ENCODE measurements around the gene CYGB.
A peak's percentile ranks its signal among the peaks of the same experiment; 100 is the strongest.
"Not testable (repeated sequence)": the region's sequence is repeated elsewhere in the genome, so short reads cannot be mapped to it uniquely, and the experiment has no call there.

Gene CYGB

DNA sequence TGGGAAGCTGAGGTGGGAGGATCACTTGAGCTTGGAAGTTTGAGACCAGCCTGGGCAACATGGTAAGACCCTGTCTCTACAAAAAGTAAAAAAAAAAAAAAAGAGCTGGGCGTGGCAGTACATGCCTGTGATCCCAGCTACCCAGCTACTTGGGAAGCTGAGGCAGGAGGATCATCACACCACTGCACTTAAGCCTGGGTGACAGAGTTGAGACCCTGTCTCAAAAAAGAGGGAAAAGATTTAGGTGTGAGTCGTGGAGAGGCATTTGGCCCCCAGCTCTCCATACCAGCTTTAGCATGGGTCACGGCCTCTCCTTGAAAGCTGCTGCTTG, 29.1 kb upstream of the CYGB start:
- Histone ChIP-seq H3K9ac (ENCODE audit: low read length) (no peak overlapping the region), H3K9me3 (ENCODE audit: control insufficient read depth, low read depth, low read length) (no peaks in the 10 kb centered on the region), H3K4me1 (ENCODE audit: control insufficient read depth, low read depth, low read length) (peaks cover 10% of the 10 kb centered on the region), H3K27me3 (ENCODE audit: control insufficient read depth, insufficient read depth, low read length) (no peaks in the 10 kb centered on the region), H3K36me3 (ENCODE audit: control insufficient read depth, low read depth, low read length) (peaks cover 37% of the 10 kb centered on the region), H3K4me3 (ENCODE audit: low read length) (no peak overlapping the region), H3K27ac (ENCODE audit: low read length) (no peak overlapping the region)

DNA sequence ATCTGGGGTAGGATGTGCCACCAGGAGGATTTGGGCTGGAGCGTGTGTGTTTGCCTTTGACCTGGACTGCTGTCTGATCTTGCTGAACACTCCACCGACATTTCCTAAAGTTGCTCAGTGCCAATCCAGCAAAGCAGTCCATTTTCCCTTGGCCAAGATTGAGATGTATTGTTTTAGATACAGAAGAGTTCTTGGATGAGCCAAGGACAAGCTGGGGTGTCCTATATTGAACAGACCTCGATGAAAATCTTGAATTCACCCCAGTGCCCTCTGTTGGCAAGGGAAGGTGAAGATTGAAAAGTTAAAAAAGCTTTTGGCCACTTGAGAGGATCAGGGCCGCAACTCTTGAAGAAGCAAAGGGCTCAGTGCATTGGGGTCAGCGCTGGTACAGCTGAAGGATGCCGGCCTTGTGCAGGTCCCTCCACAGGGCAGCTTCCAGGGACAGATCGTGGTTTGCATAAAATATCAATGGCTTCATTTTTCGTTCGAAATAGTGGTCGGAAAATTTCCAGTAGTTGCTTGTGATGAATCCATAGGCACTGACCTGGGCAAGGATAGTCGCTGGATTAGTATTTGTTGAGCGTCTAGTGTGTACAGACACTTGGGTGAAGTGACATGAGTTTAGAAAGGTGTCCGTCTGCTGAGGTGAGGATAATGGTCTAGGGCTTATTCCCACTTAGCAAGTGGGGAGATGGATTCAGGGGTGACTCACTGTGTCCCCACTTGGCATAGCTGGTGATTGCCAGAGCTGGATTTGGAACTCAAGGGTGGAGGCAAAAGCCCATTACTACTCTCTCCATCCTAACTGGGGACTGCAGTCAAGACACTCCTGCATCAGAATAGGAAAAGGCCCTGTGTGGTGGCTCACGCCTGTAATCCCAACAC, 28.5 kb upstream of the CYGB start:
- Histone ChIP-seq H3K9me3 (ENCODE audit: control insufficient read depth, low read depth, low read length) (no peaks in the 10 kb centered on the region), H3K4me1 (ENCODE audit: control insufficient read depth, low read depth, low read length) (peaks cover 10% of the 10 kb centered on the region), H3K27me3 (ENCODE audit: control insufficient read depth, insufficient read depth, low read length) (no peaks in the 10 kb centered on the region), H3K9ac (ENCODE audit: low read length) (no peak overlapping the region), H3K36me3 (ENCODE audit: control insufficient read depth, low read depth, low read length) (peaks cover 44% of the 10 kb centered on the region), H3K27ac (ENCODE audit: low read length) (no peak overlapping the region), H3K4me3 (ENCODE audit: low read length) (no peak overlapping the region)

DNA sequence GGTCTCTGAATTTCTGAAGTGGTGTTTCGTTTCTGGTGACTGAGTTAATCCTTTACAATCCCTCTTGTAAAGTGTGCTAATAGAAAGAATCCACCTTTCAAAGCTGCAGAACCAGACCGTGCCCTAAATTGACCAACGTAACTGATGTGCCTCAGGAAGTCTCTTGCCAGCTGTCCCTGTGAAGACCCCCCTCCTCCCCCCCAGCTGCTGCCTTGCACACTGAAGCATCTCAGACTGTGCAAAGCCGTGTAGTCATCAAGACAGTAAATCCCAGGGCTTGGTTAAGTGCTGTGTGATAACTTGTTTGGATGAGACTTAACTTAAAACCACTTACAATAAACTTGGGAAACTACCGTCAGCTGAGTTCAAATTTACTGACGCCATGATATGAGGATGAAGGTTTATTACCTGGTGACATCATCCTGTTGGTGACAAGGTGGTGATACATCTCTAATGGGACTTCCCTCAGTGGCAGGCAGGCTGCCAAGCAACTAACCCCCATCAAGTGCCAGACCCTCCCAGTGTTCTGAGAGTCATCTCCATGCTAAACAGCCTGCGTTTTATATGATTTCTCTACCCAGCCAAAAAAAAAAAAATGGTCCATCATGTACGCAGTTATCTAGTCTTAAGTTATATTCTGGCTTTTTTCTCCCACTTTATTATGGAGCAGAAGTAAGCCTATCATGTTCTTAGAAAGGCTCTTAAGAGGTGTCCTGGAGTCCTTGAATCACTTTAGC, 27.6 kb upstream of the CYGB start:
- H3K4me3 ChIP-seq (ENCODE audit: low read length); H3K9ac ChIP-seq (ENCODE audit: low read length); H3K27ac ChIP-seq (ENCODE audit: low read length); H3K27me3 ChIP-seq (ENCODE audit: control insufficient read depth, insufficient read depth, low read length); H3K9me3 ChIP-seq (ENCODE audit: control insufficient read depth, low read depth, low read length): not testable (repeated sequence)
- Histone ChIP-seq H3K36me3 (ENCODE audit: control insufficient read depth, low read depth, low read length) (peaks cover 51% of the 10 kb centered on the region), H3K4me1 (ENCODE audit: control insufficient read depth, low read depth, low read length) (peaks cover 10% of the 10 kb centered on the region)

DNA sequence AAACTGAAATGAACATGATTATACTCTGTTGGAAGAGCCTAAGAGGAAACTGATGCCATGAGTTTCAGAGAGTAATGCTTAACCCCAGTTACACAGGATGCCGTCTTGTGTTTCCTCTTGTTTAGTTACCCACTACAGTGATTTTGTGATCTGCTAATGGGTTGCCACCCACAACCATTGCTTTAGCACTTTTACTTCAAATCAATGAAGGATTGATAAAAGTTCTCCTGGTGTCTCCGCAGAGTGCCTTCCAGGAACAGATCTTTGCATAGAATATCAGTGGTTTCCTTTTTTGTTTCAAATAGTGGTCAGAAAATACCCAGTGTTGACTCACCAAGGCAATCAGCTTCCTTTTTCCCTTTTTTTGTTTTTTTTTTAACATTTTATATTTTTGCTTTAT, 25.9 kb upstream of the CYGB start:
- H3K9ac ChIP-seq (ENCODE audit: low read length); H3K4me3 ChIP-seq (ENCODE audit: low read length); H3K27ac ChIP-seq (ENCODE audit: low read length); H3K27me3 ChIP-seq (ENCODE audit: control insufficient read depth, insufficient read depth, low read length); H3K4me1 ChIP-seq (ENCODE audit: control insufficient read depth, low read depth, low read length); H3K9me3 ChIP-seq (ENCODE audit: control insufficient read depth, low read depth, low read length): not testable (repeated sequence)
- H3K36me3 ChIP-seq (ENCODE audit: control insufficient read depth, low read depth, low read length): peaks cover 60% of the 10 kb centered on the region

DNA sequence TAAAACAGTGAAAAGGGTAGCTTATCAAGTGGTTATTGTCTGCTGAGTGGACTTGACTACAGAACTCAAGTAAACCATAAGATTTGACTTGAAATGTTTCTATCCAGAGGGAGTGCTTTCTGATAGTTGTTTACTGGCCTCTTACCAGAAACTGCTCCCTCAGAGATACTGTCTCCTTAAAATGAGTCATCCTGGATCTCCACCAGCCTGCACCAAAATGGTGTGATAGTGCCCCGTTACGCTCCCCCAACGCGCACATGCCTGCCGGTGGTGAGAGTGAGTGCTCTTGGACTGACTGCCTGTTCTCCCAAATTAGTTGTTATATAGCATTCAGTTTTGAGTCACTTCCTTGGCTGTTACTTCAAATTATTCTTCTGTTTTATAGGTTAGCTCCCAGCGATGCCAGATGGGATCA, 25.2 kb upstream of the CYGB start:
- H3K4me3 ChIP-seq (ENCODE audit: low read length): no peak overlapping the region
- no peak overlapping the region for H3K27ac ChIP-seq (ENCODE audit: low read length)
- H3K9ac ChIP-seq (ENCODE audit: low read length): no peak overlapping the region
- peaks cover 7% of the 10 kb centered on the region for H3K4me1 ChIP-seq (ENCODE audit: control insufficient read depth, low read depth, low read length)
- no peaks in the 10 kb centered on the region for H3K9me3 ChIP-seq (ENCODE audit: control insufficient read depth, low read depth, low read length)
- H3K27me3 ChIP-seq (ENCODE audit: control insufficient read depth, insufficient read depth, low read length): no peaks in the 10 kb centered on the region
- peaks cover 60% of the 10 kb centered on the region for H3K36me3 ChIP-seq (ENCODE audit: control insufficient read depth, low read depth, low read length)

DNA sequence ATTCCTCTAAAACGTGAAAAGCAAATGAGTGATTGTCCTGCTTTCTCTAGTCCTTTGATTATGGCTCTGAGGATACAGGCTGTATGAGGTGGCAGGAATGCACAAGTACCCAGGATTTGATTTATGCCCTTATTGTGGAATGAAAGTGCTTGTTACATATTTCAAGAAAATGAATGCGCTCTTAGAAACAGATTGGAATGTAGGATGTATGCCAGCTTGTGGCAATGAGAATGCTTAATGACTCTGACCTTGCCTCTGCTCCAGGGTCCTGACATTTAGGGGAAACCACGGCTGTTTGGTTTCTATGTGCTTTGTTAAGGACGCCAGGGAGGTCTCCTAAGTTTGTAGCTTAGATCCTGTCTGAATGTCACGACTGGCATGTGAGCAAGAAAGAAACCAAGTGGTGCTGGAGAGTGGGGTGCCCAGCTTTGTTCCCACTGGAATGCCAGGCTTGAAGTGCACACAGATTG, 24.3 kb upstream of the CYGB start:
- Histone ChIP-seq H3K27ac (ENCODE audit: low read length) (no peak overlapping the region), H3K9me3 (ENCODE audit: control insufficient read depth, low read depth, low read length) (no peaks in the 10 kb centered on the region), H3K4me3 (ENCODE audit: low read length) (no peak overlapping the region), H3K4me1 (ENCODE audit: control insufficient read depth, low read depth, low read length) (peaks cover 7% of the 10 kb centered on the region), H3K27me3 (ENCODE audit: control insufficient read depth, insufficient read depth, low read length) (no peaks in the 10 kb centered on the region), H3K9ac (ENCODE audit: low read length) (no peak overlapping the region), H3K36me3 (ENCODE audit: control insufficient read depth, low read depth, low read length) (peaks cover 60% of the 10 kb centered on the region)

DNA sequence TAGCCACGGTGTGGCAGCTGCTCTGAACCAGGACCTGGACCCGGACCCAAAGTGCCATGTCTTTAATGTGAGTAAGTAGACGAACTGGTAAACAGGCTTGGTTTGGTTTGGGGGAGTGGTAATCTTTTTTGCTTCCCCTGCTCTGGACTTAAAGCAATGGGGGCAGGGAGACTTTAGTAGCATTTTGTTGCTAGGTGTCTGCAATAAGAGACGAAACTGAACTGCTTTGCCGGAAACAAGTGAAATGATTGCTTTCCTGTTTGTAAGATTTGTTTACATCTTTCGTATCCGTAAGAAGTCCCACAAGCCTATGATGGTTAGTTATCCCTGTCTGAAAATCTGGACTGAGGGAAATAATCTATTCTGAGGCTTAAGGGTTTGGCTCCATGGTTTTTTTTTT, 23.8 kb upstream of the CYGB start:
- H3K27ac ChIP-seq (ENCODE audit: low read length): no peak overlapping the region
- H3K27me3 ChIP-seq (ENCODE audit: control insufficient read depth, insufficient read depth, low read length): no peaks in the 10 kb centered on the region
- no peak overlapping the region for H3K9ac ChIP-seq (ENCODE audit: low read length)
- no peak overlapping the region for H3K4me3 ChIP-seq (ENCODE audit: low read length)
- peaks cover 7% of the 10 kb centered on the region for H3K4me1 ChIP-seq (ENCODE audit: control insufficient read depth, low read depth, low read length)
- H3K36me3 ChIP-seq (ENCODE audit: control insufficient read depth, low read depth, low read length): peaks cover 57% of the 10 kb centered on the region
- no peaks in the 10 kb centered on the region for H3K9me3 ChIP-seq (ENCODE audit: control insufficient read depth, low read depth, low read length)

DNA sequence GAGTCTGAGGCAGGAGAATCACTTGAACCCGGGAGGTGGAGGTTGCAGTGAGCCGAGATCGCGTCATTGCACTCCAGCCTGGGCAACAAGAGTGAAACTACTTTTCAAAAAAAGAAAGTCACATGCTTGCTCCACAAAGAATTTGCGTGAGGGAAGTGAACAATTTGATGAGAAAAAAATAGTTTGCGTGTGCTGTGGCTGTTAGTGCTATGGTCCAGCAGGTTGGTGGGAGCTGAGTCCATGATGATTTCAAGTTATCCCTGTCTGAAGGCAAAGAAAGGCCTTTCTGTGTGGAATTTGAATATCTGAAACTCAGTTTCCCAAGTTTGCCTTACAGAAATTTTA, 23.3 kb upstream of the CYGB start:
- Histone ChIP-seq H3K36me3 (ENCODE audit: control insufficient read depth, low read depth, low read length) (peaks cover 52% of the 10 kb centered on the region), H3K27ac (ENCODE audit: low read length) (no peak overlapping the region), H3K9me3 (ENCODE audit: control insufficient read depth, low read depth, low read length) (no peaks in the 10 kb centered on the region), H3K9ac (ENCODE audit: low read length) (peak overlapping the region; percentile 19), H3K4me1 (ENCODE audit: control insufficient read depth, low read depth, low read length) (peaks cover 7% of the 10 kb centered on the region), H3K27me3 (ENCODE audit: control insufficient read depth, insufficient read depth, low read length) (no peaks in the 10 kb centered on the region), H3K4me3 (ENCODE audit: low read length) (peak overlapping the region; percentile 26)

DNA sequence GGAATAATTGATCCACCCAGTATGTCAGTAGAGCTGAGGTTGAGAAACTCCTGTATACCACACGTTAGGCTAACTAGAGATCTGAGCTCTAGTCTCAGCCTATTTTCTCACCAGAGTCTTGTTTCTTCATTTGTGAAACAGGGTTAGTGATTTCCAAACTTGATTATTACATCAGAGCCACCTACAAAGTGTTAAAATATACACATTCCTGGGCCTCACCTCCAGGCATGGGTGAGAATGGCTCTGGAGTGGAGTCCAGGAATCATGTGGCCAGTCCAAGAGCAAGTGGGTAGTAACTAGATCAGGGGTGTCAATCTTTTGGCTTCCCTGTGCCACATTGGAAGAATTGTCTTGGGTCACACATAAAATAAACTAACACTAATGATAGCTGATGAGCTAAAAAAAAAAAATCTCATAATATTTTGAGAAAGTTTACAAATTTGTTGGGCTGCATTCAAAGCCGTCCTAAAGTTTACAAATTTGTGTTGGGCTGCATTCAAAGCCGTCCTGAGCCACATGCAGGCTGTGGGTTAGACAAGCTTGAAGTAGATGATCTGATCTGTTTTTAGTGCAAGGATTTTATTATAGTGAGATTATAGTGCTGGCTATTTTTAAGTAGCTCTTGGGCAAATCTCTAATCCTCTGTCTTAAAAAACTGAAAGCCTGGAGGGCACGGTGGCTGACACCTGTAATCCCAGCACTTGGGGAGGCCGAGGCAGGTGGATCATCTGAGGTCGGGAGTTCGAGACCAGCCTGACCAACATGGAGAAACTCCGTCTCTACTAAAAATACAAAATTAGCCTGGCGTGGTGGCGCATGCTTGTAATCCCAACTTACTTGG, 22.7 kb upstream of the CYGB start:
- H3K27ac ChIP-seq (ENCODE audit: low read length): no peak overlapping the region
- no peaks in the 10 kb centered on the region for H3K9me3 ChIP-seq (ENCODE audit: control insufficient read depth, low read depth, low read length)
- H3K4me1 ChIP-seq (ENCODE audit: control insufficient read depth, low read depth, low read length): peaks cover 7% of the 10 kb centered on the region
- H3K36me3 ChIP-seq (ENCODE audit: control insufficient read depth, low read depth, low read length): peaks cover 46% of the 10 kb centered on the region
- peak overlapping the region; percentile 31 for H3K9ac ChIP-seq (ENCODE audit: low read length)
- H3K4me3 ChIP-seq (ENCODE audit: low read length): peak overlapping the region; percentile 26
- no peaks in the 10 kb centered on the region for H3K27me3 ChIP-seq (ENCODE audit: control insufficient read depth, insufficient read depth, low read length)

DNA sequence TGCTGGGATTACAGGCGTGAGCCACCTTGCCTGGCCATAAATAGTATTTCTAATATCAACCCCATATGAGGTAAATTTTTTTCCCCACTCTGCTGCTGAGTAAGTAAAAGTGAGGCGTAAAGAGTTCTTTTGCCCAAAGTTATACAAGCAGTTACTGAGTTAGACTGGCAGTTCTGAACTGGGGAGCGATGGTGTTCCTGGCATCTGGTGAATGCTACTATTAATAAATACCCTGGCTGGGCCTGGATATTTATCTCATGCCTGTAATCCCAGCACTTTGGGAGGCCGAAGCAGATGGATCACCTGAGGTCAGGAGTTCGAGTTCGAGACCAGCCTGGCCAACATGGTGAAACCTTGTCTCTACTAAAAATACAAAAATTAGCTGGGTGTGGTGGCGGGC, 22.0 kb upstream of the CYGB start:
- H3K27me3 ChIP-seq (ENCODE audit: control insufficient read depth, insufficient read depth, low read length); H3K9me3 ChIP-seq (ENCODE audit: control insufficient read depth, low read depth, low read length); H3K4me1 ChIP-seq (ENCODE audit: control insufficient read depth, low read depth, low read length); H3K27ac ChIP-seq (ENCODE audit: low read length); H3K9ac ChIP-seq (ENCODE audit: low read length): not testable (repeated sequence)
- peak overlapping the region; percentile 91 for H3K4me3 ChIP-seq (ENCODE audit: low read length)
- H3K36me3 ChIP-seq (ENCODE audit: control insufficient read depth, low read depth, low read length): peaks cover 38% of the 10 kb centered on the region

Data from iPS-18a (cell line).